WTC11 (cell line): ENCODE measurements around the gene KCNT1.

ENCODE experiments used
- CREB1 ChIP-seq: sonication (generic); formaldehyde crosslinking; IDR thresholded peaks from 2 replicates; pipeline ENCODE4 v1.8.0; 2023; ENCODE audit warnings: mild to moderate bottlenecking, missing genetic modification reagents
- CTCF ChIP-seq: fragments of 200-600 bp; IDR thresholded peaks from 2 replicates; pipeline ENCODE4 v1.8.0; 2022; ENCODE audit warnings: antibody characterized with exemption
- E2F5 ChIP-seq: sonication (generic); formaldehyde crosslinking; IDR thresholded peaks from 2 replicates; pipeline ENCODE4 v1.8.1; 2022; ENCODE audit warnings: mild to moderate bottlenecking, moderate library complexity, missing genetic modification reagents
- EMX1 ChIP-seq: fragments of 250-450 bp; sonication (Bioruptor Pico); IDR thresholded peaks from 2 replicates; pipeline ENCODE4 v1.8.0; 2021; ENCODE audit warnings: mild to moderate bottlenecking
- ESRRA ChIP-seq: sonication (generic); formaldehyde crosslinking; IDR thresholded peaks from 2 replicates; pipeline ENCODE4 v1.8.1; 2022; ENCODE audit warnings: mild to moderate bottlenecking, missing genetic modification reagents, borderline replicate concordance
- FOXJ3 ChIP-seq: sonication (generic); formaldehyde crosslinking; IDR thresholded peaks from 2 replicates; pipeline ENCODE4 v1.9.0; 2021; ENCODE audit warnings: missing genetic modification reagents, mild to moderate bottlenecking, borderline replicate concordance
- MXD4 ChIP-seq: fragments of 250-450 bp; sonication (Bioruptor Pico); IDR thresholded peaks from 2 replicates; pipeline ENCODE4 v1.8.0; 2021; ENCODE audit warnings: mild to moderate bottlenecking, moderate library complexity, borderline replicate concordance
- NR3C1 ChIP-seq: sonication (generic); formaldehyde crosslinking; conservative IDR thresholded peaks from 2 replicates; pipeline ENCODE4 v1.8.1; 2023; ENCODE audit warnings: low read depth, mild to moderate bottlenecking, missing genetic modification reagents
- RELA ChIP-seq: sonication (generic); formaldehyde crosslinking; IDR thresholded peaks from 2 replicates; pipeline ENCODE4 v1.8.1; 2022; ENCODE audit warnings: missing genetic modification reagents, mild to moderate bottlenecking, borderline replicate concordance
- USF2 ChIP-seq: sonication (generic); formaldehyde crosslinking; IDR thresholded peaks from 2 replicates; pipeline ENCODE4 v1.8.1; 2023; ENCODE audit warnings: mild to moderate bottlenecking, missing genetic modification reagents, moderate library complexity
- ZNF138 ChIP-seq: sonication (generic); formaldehyde crosslinking; conservative IDR thresholded peaks from 2 replicates; pipeline ENCODE4 v1.8.1; 2022; ENCODE audit warnings: mild to moderate bottlenecking, moderate library complexity, missing genetic modification reagents
- ZNF423 ChIP-seq: fragments of 250-450 bp; sonication (Bioruptor Pico); IDR thresholded peaks from 2 replicates; pipeline ENCODE4 v2.1.2; 2022; ENCODE audit warnings: mild to moderate bottlenecking, moderate library complexity
- TF ChIP-seq, protein P1 (sequence below): sonication (generic); formaldehyde crosslinking; conservative IDR thresholded peaks from 2 replicates; pipeline ENCODE4 v1.8.1; 2022; ENCODE audit warnings: mild to moderate bottlenecking, missing genetic modification reagents
- TF ChIP-seq, protein P2 (sequence below): sonication (generic); formaldehyde crosslinking; IDR thresholded peaks from 2 replicates; pipeline ENCODE4 v1.8.0; 2022; ENCODE audit warnings: mild to moderate bottlenecking, missing genetic modification reagents

DNA sequence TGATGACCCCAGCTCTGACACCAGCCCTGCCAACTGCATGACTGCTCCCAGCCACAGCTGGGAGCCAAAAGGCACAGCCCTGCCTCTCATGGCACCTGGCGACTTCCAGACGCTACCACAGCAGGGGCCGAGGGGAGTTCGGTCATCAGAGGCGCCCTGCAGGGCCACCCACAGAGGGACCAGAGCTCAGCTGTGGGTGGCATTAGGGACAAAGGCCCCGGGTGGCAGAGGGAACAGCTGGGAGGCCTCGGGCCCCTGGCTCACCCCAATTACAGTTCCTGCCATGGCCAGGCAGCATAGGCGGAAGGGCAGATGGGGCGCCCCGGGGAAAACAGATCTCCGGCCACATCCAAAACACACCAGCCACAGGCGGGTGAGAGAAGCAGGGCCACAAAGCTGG, 6.3 kb upstream of the KCNT1 start:
- no peak for TF ChIP-seq CTCF
- TF ChIP-seq RELA: no peak
- no peak for TF ChIP-seq EMX1
- TF ChIP-seq FOXJ3 (CRISPR knock-in tag): no peak
- TF ChIP-seq NR3C1 (CRISPR knock-in tag): no peak
- no peak for TF ChIP-seq E2F5 (CRISPR knock-in tag)
- TF ChIP-seq ZNF138 (CRISPR knock-in tag): no peak
- no peak for TF ChIP-seq CREB1
- no peak for TF ChIP-seq MXD4 (CRISPR knock-in tag)
- TF ChIP-seq USF2 (CRISPR knock-in tag): no peak
- no peak for TF ChIP-seq ZNF423 (CRISPR knock-in tag)
- TF ChIP-seq, protein P1, sequence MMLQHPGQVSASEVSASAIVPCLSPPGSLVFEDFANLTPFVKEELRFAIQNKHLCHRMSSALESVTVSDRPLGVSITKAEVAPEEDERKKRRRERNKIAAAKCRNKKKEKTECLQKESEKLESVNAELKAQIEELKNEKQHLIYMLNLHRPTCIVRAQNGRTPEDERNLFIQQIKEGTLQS: no peak
- TF ChIP-seq, protein P2, sequence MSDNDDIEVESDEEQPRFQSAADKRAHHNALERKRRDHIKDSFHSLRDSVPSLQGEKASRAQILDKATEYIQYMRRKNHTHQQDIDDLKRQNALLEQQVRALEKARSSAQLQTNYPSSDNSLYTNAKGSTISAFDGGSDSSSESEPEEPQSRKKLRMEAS (CRISPR knock-in tag): no peak
- no peak for TF ChIP-seq ESRRA (CRISPR knock-in tag)
